Stimulated activated CD8-positive, alpha-beta memory T cell treated with anti-CD3 and anti-CD28 coated beads, Interleukin-4, amount 100 ng/mL, for 4 hours (primary cell): Measurements from ENCODE around the gene SCNN1A.

Experiments used
- DNase-seq, 2 donors: peaks; one replicate each; pipeline ENCODE4 v3.0.0-alpha.2; 2020; ENCODE audit warnings: low read depth in 2 of 2, low spot score in 1 of 2

SCNN1A gene

DNA sequence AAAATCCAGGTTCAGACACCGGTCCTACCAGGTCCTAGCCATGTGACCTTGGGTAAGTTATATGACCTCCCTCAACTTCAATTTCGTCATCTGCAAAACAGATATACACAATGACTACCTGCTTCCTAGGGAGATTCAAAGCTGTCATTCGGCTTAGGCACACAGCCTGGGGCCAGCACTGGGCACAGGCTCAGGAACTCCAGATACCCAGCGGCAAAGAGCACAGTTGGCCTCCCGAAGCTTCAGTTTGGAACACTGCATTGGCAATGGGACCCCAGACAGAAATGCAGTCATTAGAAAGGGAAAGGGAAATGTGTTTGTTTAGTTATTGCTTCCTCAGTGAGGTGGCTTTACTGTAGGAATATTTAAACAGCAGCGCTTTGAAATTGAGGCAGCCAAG, 53.5 kb downstream of the SCNN1A start:
- DNase-seq, result no peak

DNA sequence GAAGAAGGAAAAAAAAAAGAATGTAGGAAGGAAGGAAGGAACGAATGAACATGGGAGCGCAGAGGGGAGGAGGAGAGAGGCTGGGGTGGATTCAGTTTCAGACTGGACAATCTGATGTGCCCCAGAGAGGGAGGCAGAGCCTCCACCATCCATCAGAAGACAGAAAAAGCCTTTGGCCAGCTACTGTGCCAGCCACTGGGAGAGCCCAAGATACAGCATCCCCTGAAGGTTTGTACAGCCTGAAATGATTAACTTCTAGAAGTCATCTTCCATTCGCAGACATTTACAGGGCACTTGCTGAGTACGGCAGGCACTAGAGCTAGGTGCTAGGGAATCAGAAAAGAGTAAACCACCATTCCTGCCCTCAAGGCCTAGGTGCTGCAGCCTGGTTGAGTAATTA, 55.9 kb downstream of the SCNN1A start:
- DNase-seq, result no peak

DNA sequence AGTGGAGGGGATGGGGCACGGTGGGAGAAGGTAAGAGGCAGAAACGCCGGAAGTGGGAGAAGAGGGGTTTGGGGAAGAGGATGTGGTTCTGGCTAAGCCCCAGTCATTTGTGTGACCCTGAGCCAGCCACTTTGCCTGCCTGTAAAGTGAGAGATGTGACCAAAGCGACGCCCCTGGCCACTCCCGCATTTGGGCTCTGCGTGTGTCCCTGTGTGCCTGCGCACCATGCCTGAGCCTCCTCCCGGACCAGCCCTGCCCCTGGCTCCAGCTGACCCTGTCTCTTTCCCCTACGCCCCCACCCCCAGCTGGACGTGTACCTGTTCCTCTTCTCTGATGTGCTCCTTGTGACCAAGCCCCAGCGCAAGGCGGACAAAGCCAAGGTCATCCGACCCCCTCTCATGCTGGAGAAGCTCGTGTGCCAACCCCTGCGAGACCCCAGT, 56.9 kb downstream of the SCNN1A start:
- no peak for DNase-seq

DNA sequence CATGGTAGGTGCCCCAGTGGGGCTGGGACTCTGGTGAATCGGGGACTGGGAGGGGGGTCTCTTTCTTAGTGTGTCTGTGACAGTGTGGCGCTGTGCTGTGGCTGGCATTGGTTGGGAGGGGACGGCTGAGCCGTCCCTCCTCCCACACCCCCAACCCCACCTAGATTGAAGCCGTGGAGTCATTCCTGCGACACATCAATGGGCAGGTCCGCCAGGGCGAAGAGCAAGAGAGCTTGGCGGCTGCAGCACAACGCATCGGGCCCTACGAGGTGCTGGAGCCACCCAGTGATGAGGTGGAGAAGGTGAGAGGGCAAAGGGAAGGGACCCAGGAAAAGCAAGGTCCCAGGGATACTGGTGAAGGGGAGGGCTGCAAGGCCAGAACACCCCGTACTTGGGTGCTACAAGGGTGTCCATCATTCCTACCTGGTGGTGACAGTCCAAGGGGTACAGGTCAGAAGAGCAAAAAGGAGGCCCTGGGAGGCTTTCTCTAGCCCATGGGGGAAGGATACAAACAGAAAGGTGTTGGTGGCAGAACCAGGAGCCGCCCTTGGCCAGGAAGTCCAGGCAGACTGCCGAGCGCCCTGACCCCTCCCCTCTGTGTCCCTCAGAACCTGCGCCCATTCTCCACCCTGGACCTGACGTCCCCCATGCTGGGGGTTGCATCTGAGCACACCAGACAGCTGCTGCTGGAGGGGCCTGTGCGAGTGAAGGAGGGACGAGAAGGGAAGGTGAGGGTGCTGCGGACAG, 57.5 kb downstream of the SCNN1A start:
- DNase-seq, result no peak

DNA sequence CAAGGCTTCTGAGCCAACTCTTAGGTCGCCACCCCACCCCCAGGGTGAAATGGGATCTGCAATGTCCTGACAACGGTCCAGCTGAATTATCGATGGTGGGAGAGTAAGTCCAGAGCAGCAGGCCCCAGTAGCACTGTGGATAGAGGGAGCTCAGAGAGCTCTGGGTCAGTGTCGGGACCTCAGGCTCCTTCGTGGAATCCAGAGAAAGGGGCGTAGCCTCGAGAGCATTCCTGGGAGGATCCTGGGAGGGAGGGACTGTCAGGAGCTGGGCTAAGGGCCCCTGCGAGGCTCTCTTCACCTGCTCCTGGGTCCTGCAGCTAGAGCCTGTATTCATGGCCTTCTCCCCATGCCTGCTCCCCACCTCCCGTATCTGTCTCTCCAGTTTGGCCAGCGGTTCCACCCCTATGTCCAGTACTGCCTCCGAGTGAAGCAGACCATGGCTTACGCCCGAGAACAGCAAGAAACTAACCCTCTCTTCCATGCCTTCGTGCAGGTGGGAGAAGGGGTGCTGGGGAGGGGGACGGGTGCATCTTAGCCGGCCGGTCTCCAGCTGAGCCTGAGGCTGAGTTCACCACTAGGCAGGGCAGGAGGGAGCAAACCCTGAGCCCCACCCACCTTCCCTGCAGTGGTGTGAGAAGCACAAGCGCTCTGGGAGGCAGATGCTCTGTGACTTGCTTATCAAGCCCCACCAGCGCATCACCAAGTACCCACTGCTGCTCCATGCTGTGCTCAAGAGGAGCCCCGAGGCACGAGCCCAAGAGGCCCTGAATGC, 58.3 kb downstream of the SCNN1A start:
- no peak for DNase-seq

DNA sequence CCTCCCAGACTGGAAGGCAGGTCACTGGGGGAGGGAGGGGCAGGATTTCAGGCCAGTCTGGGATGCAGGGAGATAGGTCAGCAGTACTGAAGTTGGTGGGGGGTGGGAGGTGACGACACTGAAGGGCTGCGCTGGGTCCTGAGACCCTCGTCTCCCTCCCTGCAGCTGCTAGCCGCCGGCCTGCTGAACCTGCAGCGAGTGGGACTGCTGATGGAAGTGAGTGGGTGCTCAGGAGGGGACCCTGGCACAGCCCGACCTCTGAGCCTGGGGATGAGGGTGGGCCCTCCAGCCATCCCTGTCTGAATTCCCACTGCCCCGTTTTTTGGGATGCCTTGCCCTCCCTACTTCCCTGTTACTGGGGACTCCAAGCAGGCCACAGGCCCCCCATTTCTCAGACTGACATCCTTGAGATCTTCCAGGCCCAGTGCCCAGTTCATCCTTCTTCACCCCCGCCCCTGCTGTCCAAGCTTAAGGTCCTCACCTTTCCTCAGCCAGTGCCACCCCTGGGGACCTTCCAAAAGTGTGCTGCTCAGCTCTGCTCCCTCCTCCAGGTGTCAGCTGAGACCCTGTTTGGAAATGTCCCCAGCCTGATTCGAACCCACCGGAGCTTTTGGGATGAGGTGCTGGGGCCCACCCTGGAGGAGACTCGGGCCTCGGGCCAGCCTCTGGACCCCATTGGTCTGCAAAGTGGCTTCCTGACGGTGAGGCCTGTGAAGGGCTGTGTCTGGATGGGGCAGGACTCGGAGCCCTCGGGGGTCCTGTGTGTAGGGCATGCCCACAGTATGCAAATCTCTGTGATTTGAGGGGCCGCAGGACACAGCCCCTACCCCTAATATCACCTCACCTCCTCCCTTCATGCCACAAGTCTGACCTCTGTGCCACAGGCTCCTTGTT, 59.4 kb downstream of the SCNN1A start:
- DNase-seq, result no peak

DNA sequence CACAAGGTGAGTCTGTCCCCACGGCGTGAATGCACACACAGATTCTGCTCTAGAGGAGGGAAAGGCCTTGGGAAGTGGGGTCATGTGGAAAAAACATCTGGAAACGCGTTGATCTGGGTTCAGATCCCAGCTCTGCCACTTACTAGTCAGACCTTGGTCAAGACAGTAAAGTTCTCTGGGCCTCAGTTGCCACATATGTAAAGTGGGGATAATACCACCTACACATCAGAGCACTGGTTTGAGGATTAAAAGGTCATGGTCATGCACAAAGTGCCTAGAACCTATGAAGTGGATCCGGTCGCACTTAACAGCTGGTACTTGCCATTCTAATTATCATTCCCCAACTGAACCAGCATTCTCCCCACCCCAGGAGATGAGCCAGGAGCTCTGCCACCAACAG, 60.2 kb downstream of the SCNN1A start:
- no peak for DNase-seq

DNA sequence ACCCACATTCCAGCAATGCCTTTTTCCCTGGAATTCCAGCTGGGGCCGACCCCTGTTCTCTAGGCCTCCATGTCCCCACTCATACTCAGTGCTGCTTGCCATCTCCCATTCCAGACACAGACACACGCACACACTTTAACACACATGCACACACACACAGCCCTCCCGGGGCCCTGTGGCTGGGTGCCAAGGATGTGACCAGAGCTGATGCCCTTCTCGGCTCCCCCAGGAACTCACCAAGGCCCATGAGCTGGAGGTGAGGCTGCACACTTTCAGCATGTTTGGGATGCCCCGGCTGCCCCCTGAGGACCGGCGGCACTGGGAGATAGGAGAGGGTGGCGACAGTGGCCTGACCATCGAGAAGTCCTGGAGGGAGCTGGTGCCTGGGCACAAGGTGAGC, 60.6 kb downstream of the SCNN1A start:
- no peak for DNase-seq

DNA sequence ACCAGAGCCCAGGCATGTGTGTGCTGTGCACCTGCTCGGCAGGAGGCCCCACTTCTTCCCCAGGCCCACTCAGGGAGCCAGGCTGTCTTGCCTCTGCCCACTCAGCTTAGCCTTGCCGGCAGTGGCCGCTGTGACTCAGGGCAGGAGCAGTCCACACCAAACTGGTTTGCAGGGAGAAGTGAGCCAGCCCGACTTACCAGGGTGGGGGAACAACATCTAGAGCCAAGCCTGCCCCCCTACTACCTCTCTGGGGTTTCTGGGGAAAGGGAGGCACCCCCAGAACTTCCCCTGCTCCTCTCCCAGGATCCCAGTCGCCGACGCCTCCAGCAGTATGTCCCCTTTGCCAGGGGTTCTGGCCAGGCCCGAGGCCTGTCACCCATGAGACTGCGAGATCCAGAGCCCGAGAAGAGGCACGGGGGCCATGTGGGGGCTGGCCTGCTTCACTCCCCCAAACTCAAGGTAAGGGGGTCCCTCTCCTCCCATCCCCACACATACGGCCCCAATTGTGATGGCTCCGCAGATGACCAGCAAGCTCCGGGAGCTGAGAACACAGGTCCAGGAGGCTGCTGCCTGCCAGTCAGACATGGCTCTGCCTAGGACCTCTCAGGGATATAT, 61.9 kb downstream of the SCNN1A start:
- DNase-seq, result no peak

DNA sequence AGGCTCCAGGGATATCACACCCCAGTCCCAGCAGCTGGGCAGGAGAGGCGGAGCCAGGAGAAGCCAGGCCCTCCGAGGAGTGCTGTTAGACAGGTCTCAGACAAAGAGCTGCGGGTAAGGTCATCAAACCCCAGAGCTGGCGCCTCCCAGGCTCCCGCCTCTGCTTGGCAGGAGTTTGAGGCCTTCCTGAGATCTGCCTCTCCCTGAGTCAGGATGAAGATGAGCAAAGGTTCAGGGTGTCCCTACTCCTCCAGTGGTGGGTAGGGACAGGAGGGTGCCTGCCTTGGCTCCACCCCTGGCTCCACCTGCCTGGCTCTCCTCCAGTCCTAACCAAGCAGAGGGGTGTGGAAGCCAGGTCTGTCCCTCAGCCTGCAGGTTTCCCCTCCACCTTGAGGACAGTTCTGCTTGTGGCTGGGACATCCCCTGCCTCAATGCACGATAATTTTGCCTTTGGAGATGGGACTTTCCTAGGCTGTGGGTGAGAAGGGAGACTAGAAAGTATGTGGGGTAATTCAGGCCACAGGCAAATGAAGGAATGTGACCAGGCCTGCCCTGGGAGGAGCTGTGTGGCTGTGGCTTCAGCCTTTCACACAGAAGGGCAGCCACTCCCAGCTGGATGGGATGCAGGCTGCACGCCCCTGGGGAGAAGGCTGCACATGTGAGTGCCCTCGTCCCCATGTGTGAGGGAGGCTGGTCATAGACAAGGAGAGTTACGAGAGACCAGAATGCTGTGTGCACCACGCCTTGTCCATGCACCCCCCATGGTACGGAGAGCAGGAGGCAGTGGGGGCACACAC, 62.6 kb downstream of the SCNN1A start:
- DNase-seq, result no peak

DNA sequence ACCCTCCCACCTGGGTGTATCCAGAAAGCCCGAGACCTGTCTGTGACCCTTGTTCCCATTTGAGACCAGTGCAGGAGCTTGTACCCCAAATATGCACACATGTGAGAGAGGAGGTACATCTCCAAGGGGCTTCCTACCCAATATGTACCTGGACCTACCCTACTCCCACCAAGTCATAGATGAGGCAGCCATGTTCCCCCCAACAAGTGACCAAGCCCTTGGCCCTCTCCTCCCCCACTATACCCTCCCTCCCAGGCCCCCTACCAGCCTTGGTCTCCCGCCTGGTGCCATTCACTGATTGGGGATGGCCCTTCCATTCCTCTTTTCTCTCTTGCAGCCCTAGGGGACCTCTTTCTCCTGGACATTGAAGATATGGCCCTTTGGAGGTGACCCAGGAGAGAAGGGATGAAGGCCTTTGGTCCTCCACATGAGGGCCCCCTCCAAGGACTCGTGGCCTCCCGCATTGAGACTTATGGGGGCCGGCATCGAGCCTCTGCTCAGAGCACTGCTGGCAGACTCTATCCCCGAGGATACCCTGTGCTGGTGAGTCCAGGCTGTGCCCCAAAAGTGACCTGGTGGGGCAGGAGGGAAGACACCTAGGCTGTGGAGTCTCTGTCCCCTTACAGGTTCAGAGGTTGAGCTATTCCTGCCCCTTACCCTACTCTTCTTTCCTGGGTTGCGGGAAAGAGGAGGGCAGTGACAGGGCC, 63.4 kb downstream of the SCNN1A start:
- DNase-seq, result no peak

DNA sequence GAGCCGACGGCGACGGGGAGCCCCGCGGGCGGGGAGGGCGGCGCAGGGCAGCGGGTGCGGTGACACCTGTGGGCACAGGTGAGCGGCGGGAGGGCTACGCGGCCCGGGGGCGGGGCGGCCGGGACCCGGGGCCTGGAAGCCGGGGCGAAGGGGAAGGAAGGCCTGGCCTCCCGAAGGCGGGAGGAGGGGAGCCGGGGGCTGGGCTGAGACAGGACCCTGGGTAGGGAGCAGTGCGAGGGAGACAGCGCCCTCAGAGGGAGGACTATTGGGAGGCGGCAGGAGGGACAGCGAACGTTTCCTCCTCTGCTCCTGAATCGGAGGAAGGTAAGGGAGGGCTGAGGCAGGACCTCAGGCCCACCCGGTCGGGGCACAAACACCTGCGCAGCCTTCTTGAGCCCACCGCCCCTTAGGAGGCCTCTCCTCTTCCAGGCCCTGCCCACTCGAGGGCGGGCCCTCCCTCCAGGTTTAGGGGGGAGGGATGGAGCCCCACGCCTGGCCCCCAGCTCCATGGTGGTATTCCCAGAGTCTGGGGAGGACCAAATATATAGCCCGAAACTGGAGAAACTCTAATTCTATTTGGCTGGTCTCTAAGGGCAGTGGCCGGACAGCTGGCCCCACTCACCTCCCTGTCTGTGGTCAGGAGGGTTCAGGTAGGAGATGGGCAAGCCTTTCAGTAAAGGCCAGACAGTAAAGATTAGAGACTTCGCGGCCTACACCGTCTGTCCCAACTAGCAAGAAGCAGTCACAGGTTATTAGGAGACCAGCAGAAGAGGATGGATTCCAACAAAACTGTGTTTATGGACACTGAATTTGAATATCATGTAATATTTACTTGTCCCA, 64.4 kb downstream of the SCNN1A start:
- no peak for DNase-seq

DNA sequence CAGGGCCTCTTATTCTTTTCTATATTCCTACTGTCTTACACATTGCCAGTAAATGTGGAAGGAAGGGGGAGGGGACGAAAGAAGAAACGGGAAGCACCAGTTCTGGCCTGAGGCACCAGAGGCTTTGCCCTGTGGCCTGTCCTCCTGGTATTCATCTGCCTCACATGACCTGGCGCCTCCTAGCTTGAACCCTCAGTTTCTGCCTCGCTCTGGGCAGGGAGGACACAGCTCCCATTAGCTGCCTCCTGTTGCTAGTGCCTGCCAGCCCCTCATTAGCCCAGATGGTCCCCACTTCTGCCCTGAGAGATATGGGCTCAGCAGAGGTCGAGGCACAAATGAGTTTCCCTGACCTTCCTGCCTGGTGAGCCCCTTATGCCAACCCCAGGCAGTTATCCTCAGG, 67.8 kb downstream of the SCNN1A start:
- no peak for DNase-seq

DNA sequence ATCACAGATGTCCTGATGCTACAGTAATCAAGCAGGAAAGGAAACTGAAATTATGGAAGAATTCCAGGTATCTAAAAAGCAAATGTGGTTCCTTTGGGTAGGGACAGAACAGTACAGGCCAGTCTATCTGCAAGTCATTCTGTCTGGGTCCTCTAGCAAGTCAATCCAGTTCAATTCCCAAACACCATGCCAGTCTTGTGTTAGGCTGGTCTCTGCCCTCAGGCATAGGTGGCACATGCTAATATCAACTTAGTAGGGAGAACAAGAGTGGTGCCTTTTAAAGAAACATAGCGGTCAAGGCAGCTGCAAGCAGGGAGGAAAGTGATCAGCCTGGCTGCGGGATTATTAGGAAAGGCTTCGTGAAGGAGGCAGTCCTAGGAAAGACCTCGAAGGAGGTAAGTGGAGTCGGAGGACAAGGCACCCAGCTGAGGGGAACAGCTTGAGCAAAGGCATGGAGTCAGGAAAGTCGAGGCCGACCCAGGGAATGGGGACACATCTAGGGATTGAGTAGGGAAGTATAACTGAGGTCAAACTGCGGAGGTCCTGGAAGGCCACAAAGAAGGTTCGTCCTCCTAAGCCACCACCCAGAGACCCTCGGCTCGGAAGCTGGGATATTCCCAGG, 68.7 kb downstream of the SCNN1A start:
- no peak for DNase-seq

DNA sequence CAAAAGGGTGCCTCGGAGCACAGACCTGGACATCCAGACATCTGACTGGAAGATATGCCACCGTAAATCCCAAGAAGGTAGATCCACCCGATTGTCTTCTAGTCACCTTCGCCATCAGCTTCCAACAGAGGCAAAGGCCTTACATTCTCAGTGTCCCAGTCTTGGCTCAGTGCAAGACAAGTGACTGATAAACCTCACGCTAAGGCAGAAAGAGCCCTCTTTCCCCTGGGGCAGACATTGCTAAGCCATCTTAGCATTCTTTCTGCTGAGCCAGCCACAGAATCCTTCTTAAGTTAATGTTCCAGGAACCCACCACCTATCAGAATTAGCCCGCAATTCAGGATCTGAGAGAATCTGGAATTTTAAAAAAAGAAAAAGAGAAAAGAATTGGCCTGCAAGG, 69.2 kb downstream of the SCNN1A start:
- no peak for DNase-seq

DNA sequence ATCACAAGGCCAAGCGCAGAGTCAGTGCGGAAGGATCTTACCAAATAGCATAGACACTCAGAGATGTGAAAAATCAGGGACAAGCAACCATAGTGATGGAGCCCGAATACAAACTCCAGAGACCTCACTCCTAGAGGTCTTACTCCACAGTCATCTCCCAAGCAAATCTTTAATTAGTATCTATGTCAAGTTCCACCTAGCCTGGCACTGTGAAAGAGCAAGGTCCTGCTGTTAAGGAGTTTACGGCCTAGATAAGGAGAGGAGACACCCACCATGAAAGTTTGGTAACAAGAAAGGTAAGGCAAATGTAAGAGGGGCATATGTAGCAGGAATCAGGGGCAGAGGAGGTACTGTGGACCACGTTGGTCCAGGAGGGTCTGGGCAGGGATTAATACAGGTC, 72.3 kb downstream of the SCNN1A start:
- no peak for DNase-seq

DNA sequence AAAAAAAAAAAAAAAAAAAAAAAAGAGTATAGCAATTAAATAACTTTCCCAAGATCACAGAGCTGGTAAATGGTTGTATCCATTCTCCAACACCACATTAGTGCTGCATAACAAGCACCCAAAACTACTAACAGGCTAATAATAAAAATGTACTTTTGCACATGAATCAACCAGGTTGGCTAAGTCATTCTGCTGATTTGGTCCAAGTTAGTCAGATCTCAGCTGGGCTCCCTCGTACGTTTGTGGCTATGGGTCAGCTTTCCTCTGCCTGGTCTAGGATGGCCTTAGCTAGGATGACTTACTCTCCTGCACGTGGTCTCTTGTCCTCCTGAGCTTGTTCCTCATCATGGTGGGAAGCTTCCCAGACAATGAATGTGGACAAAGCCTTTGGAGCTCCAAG, 72.7 kb downstream of the SCNN1A start:
- no peak for DNase-seq

DNA sequence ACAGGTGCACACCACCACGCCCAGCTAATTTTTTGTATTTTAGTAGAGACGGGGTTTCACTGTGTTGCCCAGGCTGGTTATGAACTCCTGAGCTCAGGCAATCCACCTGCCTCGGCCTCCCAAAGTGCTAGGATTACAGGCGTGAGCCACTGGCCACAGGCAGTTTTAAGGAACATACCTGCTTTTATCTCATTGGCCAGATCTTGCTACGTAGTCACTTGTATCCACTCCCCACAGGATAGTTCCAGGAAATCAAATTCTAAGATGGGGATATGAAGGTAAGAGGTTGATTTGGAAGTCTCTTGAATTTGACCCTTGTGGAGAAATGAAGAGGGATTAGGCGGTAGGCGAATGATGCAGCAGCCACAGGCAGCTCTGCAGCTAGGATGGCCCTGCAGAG, 73.6 kb downstream of the SCNN1A start:
- DNase-seq, result no peak

DNA sequence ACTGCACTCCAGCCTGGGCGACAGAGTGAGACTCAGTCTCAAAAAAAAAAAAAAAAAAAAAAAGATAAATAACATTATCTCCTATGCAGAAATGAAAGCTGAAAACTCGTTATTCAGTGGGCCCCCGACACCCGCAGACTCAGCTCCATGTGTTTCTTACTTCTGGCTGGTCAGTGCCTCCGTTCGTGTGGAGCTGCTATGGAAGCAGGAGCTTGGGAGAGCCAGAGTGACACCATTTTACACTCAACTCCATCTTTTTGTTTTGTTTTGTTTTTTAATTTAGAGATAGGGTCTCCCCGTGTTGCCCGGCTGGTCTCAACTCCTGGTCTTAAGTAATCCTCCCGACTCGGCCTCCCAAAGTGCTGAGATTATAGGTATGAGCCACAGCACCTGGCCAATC, 78.2 kb downstream of the SCNN1A start:
- DNase-seq, result no peak
